ENCODE measurements around the gene NPIPB6. TPM values are rescaled to one million over a fixed set of nuclear protein-coding genes. Genes with fewer than 3 reads are reported as not detected.

NPIPB6 gene
- total RNA-seq, 4 donors from 2014 or later = 11.4 to 20.6 (median 16.8) TPM; not detected in 1

DNA sequence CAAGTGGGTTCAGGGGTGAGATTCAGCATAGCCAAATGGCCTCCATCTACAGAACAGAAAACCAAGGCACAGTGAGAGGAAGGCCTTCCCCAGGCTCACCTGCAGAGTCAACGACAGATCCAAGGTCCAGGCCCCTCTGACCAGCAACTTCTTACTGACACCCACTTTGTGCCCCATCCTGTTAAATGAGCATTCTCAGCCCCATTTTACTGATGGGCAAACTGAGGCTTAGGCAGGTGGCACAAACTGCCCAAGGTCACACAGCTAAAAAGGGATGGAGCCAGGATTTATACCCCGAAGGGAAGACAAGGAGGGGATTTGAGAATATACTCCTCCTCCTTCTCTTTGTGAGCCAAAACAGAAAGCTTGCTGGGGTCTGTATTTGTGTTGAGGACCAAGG is 61.7 kb downstream of the NPIPB6 start:
- Histone ChIP-seq H3K27me3 (no peaks in the 10 kb centered on the region), H3K27ac (no peak overlapping the region), H3K4me1 (no peaks in the 10 kb centered on the region), H3K36me3 (no peaks in the 10 kb centered on the region), H3K4me3 (no peak overlapping the region), H3K9me3 (no peaks in the 10 kb centered on the region)
- TF ChIP-seq CTCF (IDR thresholded peaks at IDR 0.05) (no peak), POLR2A (IDR thresholded peaks at IDR 0.05) (no peak)
- DNase-seq = no peak

GRCh38 chr16:28301154-28301553 is 62.2 kb downstream of the NPIPB6 start:
- Histone ChIP-seq H3K27ac (no peak overlapping the region), H3K27me3 (no peaks in the 10 kb centered on the region), H3K9me3 (no peaks in the 10 kb centered on the region), H3K4me1 (no peaks in the 10 kb centered on the region), H3K36me3 (no peaks in the 10 kb centered on the region), H3K4me3 (no peak overlapping the region)
- DNase-seq = no peak
- no peak for TF ChIP-seq POLR2A (IDR thresholded peaks at IDR 0.05)
- TF ChIP-seq CTCF (IDR thresholded peaks at IDR 0.05) = no peak

GRCh38 chr16:28300327-28300726 is 63.0 kb downstream of the NPIPB6 start:
- Histone ChIP-seq H3K4me3 (no peak overlapping the region), H3K36me3 (no peaks in the 10 kb centered on the region), H3K27me3 (no peaks in the 10 kb centered on the region), H3K9me3 (no peaks in the 10 kb centered on the region), H3K4me1 (no peaks in the 10 kb centered on the region), H3K27ac (no peak overlapping the region)
- no peak for DNase-seq
- TF ChIP-seq POLR2A (IDR thresholded peaks at IDR 0.05) (no peak), CTCF (IDR thresholded peaks at IDR 0.05) (no peak)

- Histone ChIP-seq H3K4me3 (no peak overlapping the region), H3K4me1 (peaks cover 0 to 2% (median under 1%) of the 10 kb centered on the region in 4 donors), H3K9me3 (no peaks in the 10 kb centered on the region), H3K36me3 (no peaks in the 10 kb centered on the region), H3K27ac (no peak overlapping the region), H3K27me3 (no peaks in the 10 kb centered on the region)
- no peak for TF ChIP-seq POLR2A (IDR thresholded peaks at IDR 0.05)
- no peak for TF ChIP-seq CTCF (IDR thresholded peaks at IDR 0.05)
- DNase-seq = no peak
Measured at GRCh38 chr16:28298511-28298878, 64.8 kb downstream of the NPIPB6 start.

- Histone ChIP-seq H3K9me3 (no peaks in the 10 kb centered on the region), H3K4me3 (no peak overlapping the region), H3K27me3 (peaks cover 0 to 5% of the 10 kb centered on the region in 2 donors), H3K36me3 (no peaks in the 10 kb centered on the region), H3K27ac (no peak overlapping the region), H3K4me1 (peaks cover 0 to 7% (median 3%) of the 10 kb centered on the region in 4 donors)
- no peak for TF ChIP-seq CTCF (IDR thresholded peaks at IDR 0.05)
- TF ChIP-seq POLR2A (IDR thresholded peaks at IDR 0.05) = no peak
- DNase-seq = no peak
Measured at GRCh38 chr16:28297784-28298510, 65.4 kb downstream of the NPIPB6 start.
